CD4-positive, alpha-beta T cell (primary cell): ENCODE data around the gene KIAA1210. TPM values are rescaled to one million over a fixed set of nuclear protein-coding genes. Genes with fewer than 3 reads are reported as not detected.

Experiments
- ATAC-seq: fragments of 200-7000 bp; cut with Tn5 transposase; one replicate; pipeline ENCODE4 v1.10.0; 2022; ENCODE audit warnings: mild to moderate bottlenecking; ENCODE audit not compliant: poor library complexity
- CTCF ChIA-PET: fragments of 350-600 bp; sonication (Branson Sonifier 250); formaldehyde crosslinking; loops from one replicate; lab custom pipeline; 2021; ENCODE audit warnings: antibody characterized with exemption, inconsistent platforms; lab: Charles Lee
- POLR2A ChIA-PET: fragments of 350-600 bp; sonication (Branson Sonifier 250); formaldehyde crosslinking; loops from one replicate; lab custom pipeline; 2021; ENCODE audit warnings: antibody characterized with exemption, inconsistent platforms; lab: Charles Lee
- DNase-seq, 14 experiments: peaks; one replicate each; pipeline ENCODE4 v3.0.0-alpha.2; 2013 to 2020; ENCODE audit warnings: mixed read lengths in 2 of 14
- H3K27ac ChIP-seq, 2 donors: one replicate each; pipeline versions ENCODE4 v1.5.1 to v1.7.0; 2013; ENCODE audit warnings: low read length in 2 of 2, low read depth in 1 of 2, mild to moderate bottlenecking in 1 of 2
- H3K27me3 ChIP-seq, 2 experiments: 1 replicate in 1 of 2; 2 replicates in 1 of 2; pipeline versions ENCODE4 v1.6.1 to v1.7.0; 2013; ENCODE audit warnings: low read length in 2 of 2, control low read depth in 1 of 2, mild to moderate bottlenecking in 1 of 2, moderate library complexity in 1 of 2; ENCODE audit not compliant: insufficient read depth in 2 of 2, control insufficient read depth in 1 of 2
- H3K36me3 ChIP-seq: one replicate; pipeline ENCODE4 v1.6.1; 2013; ENCODE audit warnings: low read length, control low read depth; ENCODE audit not compliant: insufficient read depth
- H3K4me1 ChIP-seq: one replicate; pipeline ENCODE4 v1.6.1; 2013; ENCODE audit warnings: low read length, control low read depth; ENCODE audit not compliant: insufficient read depth
- H3K4me3 ChIP-seq: one replicate; pipeline ENCODE4 v1.5.1; 2013; ENCODE audit warnings: mild to moderate bottlenecking, low read length, moderate library complexity
- H3K9me3 ChIP-seq, 2 experiments: 1 replicate in 1 of 2; 2 replicates in 1 of 2; pipeline versions ENCODE4 v1.6.1 to v1.7.0; 2013; ENCODE audit warnings: low read length in 2 of 2, mild to moderate bottlenecking in 2 of 2, control low read depth in 1 of 2, moderate library complexity in 1 of 2; ENCODE audit not compliant: control insufficient read depth in 1 of 2, insufficient read depth in 1 of 2
- H3K27ac Mint-ChIP-seq: one replicate; pipeline ENCODE4 v1.8.0; 2020; ENCODE audit warnings: mixed read lengths
- H3K27me3 Mint-ChIP-seq: one replicate; pipeline ENCODE4 v1.8.0; 2021; ENCODE audit warnings: mixed read lengths
- H3K36me3 Mint-ChIP-seq: one replicate; pipeline ENCODE4 v1.8.0; 2021; ENCODE audit warnings: low read depth, mixed read lengths
- H3K4me1 Mint-ChIP-seq: one replicate; pipeline ENCODE4 v1.8.0; 2021; ENCODE audit warnings: low read depth, mixed read lengths
- H3K4me3 Mint-ChIP-seq: one replicate; pipeline ENCODE4 v1.8.0; 2020; ENCODE audit warnings: mild to moderate bottlenecking, mixed read lengths
- H3K9me3 Mint-ChIP-seq: one replicate; pipeline ENCODE4 v1.8.0; 2020; ENCODE audit warnings: mixed read lengths
- intact Hi-C, 2 experiments: fragments of 100-400 bp; cut with DNase I in 1 of 2; cut with micrococcal nuclease in 1 of 2; formaldehyde crosslinking; loops; one replicate each; pipeline versions ENCODE4 v1.15.1 to v1.9.0; 2023 to 2025; cut with DNase I, micrococcal nuclease
- total RNA-seq, 174 experiments: library from RNA in 2 of 174; stranded (reverse) in 2 of 174; gene quantifications; one replicate each; pipeline ENCODE4 v1.2.3 and lab custom pipeline; 2021 to 2026
- TF ChIP-seq, protein P1 (sequence below): fragments of 200-600 bp; IDR thresholded peaks from one replicate; pipeline ENCODE4 v1.8.0; 2022; ENCODE audit warnings: antibody characterized with exemption, mild to moderate bottlenecking

KIAA1210 gene
- total RNA-seq, 2 experiments from 2014 or later, result not detected

DNA sequence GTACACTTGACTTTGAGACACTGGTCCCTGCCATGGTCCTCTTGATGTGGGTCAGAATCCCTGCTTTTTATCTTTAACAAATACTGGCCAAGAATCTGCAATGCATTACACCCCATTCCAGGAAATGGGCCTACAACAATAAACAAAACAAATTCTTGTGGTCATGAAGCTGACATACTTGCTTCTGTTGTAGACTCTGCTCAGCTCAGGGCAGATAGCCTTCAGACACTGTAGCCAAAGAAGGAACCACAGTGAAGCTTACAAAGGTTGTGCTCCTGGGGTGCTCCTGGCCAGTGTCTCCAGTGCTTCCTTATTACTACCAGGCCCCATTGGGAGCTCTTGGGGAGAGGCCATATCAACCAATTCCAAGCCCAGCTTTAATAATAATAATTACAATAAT lies 21.8 kb downstream of the KIAA1210 start:
- Histone ChIP-seq H3K27me3 (no peaks in the 10 kb centered on the region), H3K4me3 (no peak overlapping the region), H3K36me3 (no peaks in the 10 kb centered on the region), H3K4me1 (no peaks in the 10 kb centered on the region), H3K9me3 (no peaks in the 10 kb centered on the region), H3K27ac (no peak overlapping the region)
- ChIA-PET CTCF (no interaction called here), POLR2A (no interaction called here)
- ATAC-seq (no peak), DNase-seq (no peak)
- intact Hi-C loops, result no loop called here
- Mint-ChIP-seq H3K4me3 (no peak overlapping the region), H3K9me3 (no peaks in the 10 kb centered on the region), H3K27ac (no peak overlapping the region), H3K4me1 (no peaks in the 10 kb centered on the region), H3K36me3 (no peaks in the 10 kb centered on the region), H3K27me3 (peaks cover 7% of the 10 kb centered on the region)
- TF ChIP-seq, protein P1, sequence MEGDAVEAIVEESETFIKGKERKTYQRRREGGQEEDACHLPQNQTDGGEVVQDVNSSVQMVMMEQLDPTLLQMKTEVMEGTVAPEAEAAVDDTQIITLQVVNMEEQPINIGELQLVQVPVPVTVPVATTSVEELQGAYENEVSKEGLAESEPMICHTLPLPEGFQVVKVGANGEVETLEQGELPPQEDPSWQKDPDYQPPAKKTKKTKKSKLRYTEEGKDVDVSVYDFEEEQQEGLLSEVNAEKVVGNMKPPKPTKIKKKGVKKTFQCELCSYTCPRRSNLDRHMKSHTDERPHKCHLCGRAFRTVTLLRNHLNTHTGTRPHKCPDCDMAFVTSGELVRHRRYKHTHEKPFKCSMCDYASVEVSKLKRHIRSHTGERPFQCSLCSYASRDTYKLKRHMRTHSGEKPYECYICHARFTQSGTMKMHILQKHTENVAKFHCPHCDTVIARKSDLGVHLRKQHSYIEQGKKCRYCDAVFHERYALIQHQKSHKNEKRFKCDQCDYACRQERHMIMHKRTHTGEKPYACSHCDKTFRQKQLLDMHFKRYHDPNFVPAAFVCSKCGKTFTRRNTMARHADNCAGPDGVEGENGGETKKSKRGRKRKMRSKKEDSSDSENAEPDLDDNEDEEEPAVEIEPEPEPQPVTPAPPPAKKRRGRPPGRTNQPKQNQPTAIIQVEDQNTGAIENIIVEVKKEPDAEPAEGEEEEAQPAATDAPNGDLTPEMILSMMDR, result no peak

DNA sequence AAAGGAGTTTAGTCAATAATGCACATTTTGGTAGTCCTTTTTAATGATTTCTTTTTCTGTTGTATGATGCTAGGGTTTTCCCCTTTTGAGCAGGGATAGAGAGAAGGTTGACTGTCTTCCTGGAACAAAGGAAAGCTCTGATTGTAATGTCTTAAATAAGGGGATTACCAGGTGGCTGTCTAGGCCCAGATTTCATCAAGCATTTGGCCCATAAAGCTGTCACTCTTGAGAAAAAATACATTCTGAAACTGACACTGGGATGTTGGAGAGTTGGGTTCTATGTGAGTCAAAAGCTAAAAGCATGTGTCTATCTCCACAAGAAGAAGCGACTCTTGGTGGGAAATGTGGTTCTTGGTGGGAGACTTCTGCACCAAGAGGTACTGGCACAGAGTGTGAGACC lies 26.4 kb downstream of the KIAA1210 start:
- H3K4me1 ChIP-seq, result no peaks in the 10 kb centered on the region
- H3K27ac ChIP-seq, result no peak overlapping the region
- no peak overlapping the region for H3K4me3 ChIP-seq
- Mint-ChIP-seq H3K27ac (no peak overlapping the region), H3K36me3 (no peaks in the 10 kb centered on the region), H3K4me3 (no peak overlapping the region), H3K27me3 (no peaks in the 10 kb centered on the region), H3K4me1 (no peaks in the 10 kb centered on the region), H3K9me3 (no peaks in the 10 kb centered on the region)
- intact Hi-C loops, result no loop called here
- POLR2A ChIA-PET, result no interaction called here
- H3K36me3 ChIP-seq, result no peaks in the 10 kb centered on the region
- ATAC-seq, result no peak
- H3K27me3 ChIP-seq, result no peaks in the 10 kb centered on the region
- TF ChIP-seq, protein P1, result no peak
- no peaks in the 10 kb centered on the region for H3K9me3 ChIP-seq
- CTCF ChIA-PET, result no interaction called here
- DNase-seq, result no peak

DNA sequence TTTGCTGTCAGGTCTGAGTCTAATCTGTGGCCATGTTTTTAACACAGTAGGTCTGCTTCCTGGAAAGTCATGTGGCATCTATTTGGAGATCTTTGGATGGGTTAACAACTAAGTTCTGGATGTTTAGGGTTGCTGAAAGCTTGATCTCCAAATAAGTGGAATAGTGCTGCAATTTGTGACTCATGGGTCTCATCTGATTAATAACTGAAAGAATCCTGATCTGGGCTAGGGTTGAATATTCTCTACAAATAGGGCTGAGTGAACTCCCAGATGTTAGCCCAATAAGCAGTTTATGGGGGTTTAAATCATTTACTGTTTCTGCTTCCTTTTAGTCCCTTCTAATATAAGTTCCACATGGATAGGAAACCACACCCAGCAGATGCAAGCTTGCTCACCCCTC lies 31.7 kb downstream of the KIAA1210 start:
- ATAC-seq (no peak), DNase-seq (no peak)
- intact Hi-C loops, result no loop called here
- Mint-ChIP-seq H3K4me1 (no peaks in the 10 kb centered on the region), H3K9me3 (no peaks in the 10 kb centered on the region), H3K27ac (no peak overlapping the region), H3K36me3 (no peaks in the 10 kb centered on the region), H3K4me3 (no peak overlapping the region), H3K27me3 (peaks cover 7% of the 10 kb centered on the region)
- Histone ChIP-seq H3K4me1 (no peaks in the 10 kb centered on the region), H3K4me3 (no peak overlapping the region), H3K36me3 (no peaks in the 10 kb centered on the region), H3K9me3 (no peaks in the 10 kb centered on the region), H3K27ac (no peak overlapping the region), H3K27me3 (peaks cover 0 to 2% of the 10 kb centered on the region in 2 experiments)
- CTCF ChIA-PET, result no interaction called here
- POLR2A ChIA-PET, result no interaction called here
- TF ChIP-seq, protein P1, result no peak
